ENCODE measurements around the gene GPR33. TPM values are rescaled to one million over a fixed set of nuclear protein-coding genes. Genes with fewer than 3 reads are reported as not detected.
"Not testable (repeated sequence)": the region's sequence is repeated elsewhere in the genome, so short reads cannot be mapped to it uniquely, and the experiment has no call there.

Gene GPR33
- total and polyA plus RNA-seq, 8 donors, result not detected

DNA sequence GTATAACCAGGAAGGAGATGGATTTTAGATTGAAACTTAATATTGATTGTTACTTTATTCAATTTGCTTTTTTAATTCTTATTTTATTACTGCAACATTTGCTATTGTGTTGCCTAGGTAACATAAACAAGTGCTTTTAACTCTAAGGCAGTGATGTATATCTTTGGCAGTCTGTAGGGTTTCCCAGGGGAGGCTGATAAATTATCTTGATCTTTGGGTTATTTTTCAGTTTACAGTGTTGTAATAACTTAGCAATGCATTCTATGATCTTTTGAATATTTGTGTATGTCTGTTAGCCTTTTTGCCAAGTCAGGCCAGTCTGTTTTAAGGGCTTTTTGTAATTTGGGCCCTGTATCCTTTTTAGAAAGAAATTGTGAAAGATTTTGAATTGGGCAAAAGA is 22.7 kb downstream of the GPR33 start:
- H3K27me3 ChIP-seq, result no peaks in the 10 kb centered on the region
- intact Hi-C loops (cut with DNase I), result no loop called here
- no peaks in the 10 kb centered on the region for H3K4me1 ChIP-seq
- ATAC-seq (no peak), DNase-seq (no peak)
- no peak overlapping the region for H3K4me3 ChIP-seq
- H3K36me3 ChIP-seq, result no peaks in the 10 kb centered on the region
- H3K27ac ChIP-seq, result no peak overlapping the region
- TF ChIP-seq, protein P1, sequence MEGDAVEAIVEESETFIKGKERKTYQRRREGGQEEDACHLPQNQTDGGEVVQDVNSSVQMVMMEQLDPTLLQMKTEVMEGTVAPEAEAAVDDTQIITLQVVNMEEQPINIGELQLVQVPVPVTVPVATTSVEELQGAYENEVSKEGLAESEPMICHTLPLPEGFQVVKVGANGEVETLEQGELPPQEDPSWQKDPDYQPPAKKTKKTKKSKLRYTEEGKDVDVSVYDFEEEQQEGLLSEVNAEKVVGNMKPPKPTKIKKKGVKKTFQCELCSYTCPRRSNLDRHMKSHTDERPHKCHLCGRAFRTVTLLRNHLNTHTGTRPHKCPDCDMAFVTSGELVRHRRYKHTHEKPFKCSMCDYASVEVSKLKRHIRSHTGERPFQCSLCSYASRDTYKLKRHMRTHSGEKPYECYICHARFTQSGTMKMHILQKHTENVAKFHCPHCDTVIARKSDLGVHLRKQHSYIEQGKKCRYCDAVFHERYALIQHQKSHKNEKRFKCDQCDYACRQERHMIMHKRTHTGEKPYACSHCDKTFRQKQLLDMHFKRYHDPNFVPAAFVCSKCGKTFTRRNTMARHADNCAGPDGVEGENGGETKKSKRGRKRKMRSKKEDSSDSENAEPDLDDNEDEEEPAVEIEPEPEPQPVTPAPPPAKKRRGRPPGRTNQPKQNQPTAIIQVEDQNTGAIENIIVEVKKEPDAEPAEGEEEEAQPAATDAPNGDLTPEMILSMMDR (IDR thresholded peaks at IDR 0.05), result no peak
- no peaks in the 10 kb centered on the region for H3K9me3 ChIP-seq

DNA sequence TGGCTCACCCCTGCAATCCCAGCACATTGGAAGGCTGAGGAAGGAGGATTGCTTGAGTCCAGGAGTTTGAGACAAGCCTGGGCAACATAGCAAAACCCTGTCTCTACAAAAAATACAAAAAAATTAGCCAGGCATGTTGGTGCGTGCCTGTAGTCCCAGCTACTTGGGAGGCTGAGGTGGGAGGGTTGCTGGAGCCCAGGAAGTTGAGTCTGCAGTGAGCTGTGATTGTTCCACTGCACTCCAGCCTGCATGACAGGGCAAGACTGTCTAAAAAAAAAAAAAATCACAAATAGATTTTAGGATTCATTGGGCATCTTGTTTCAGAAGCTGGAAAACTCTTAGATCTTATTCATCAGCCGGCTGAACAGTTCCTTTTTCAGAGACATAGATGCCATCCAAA is 25.4 kb downstream of the GPR33 start:
- H3K4me3 ChIP-seq; H3K27me3 ChIP-seq; H3K4me1 ChIP-seq; H3K27ac ChIP-seq; H3K9me3 ChIP-seq; ATAC-seq; DNase-seq; H3K36me3 ChIP-seq; intact Hi-C loops (cut with DNase I): not testable (repeated sequence)

DNA sequence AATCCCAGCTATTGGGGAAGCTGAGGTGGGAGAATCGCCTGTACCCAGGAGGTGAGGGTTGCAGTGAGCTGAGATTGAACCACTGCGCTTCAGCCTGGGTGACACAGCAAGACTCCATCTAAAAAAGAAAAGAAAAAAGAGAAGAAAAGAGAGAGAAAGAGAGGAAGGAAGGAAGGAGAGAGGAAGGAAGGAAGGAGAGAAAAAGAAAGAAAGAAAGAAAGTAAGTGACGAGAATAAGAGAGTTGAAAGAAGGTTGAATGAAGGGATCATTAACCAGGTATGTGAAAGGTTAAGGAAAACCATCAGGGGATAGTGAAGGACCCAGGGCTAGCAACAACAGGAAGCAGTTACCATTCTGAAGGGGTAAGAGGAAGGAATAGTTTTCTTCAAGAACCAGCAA is 26.3 kb downstream of the GPR33 start:
- Histone ChIP-seq H3K9me3 (no peaks in the 10 kb centered on the region), H3K27ac (no peak overlapping the region), H3K4me1 (peaks cover 5 to 11% of the 10 kb centered on the region in 2 donors), H3K27me3 (no peaks in the 10 kb centered on the region), H3K36me3 (no peaks in the 10 kb centered on the region), H3K4me3 (no peak overlapping the region)
- intact Hi-C loops (cut with DNase I), result no loop called here
- DNase-seq (no peak), ATAC-seq (no peak)
- TF ChIP-seq, protein P1 (IDR thresholded peaks at IDR 0.05), result no peak

DNA sequence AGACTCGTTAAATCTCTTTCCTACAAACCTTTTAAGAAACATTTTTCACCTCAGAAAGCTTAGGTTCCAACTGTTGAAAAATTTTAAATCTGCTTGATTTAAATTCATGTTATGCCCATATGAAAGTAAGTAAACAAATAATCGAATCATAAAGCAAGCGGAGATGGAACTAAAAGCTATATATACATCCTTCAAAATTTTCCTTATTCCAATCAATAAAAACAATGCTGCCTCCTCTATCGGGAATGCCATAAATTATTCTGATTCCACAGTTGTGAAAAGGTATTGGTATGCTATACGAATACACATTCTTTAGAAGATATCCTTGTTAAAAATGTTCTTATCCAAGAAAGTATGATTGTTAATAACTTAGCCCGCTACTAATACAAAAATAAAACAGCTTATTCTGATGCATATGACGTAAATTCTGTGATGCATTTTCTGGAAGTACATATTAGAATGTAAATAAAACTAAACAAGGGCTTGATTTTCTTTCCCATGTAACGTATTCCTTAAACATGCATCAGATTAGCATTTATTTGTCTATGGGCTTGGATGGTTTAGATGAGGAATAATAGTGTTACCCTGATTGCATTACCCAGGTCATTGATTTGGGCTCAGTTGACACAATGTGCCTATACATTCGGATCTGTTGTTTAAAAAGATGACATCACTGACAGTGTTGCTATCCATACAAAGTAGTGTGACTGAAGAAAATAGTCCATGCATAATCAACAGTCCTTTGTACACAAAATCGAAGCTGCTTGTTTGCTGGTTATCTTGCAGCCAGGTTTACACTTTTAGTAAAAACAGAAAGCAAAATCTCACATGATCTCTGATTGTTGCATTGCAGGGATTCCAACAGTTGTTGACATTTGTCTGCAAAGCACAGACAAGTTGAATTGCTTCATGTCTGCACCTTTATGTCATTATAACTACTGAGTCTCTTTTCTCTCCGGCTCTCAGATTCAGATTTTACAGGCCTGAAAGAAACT is 29.9 kb downstream of the GPR33 start:
- no peaks in the 10 kb centered on the region for H3K9me3 ChIP-seq
- ATAC-seq (peak; percentile 5), DNase-seq (no peak)
- H3K4me3 ChIP-seq, result peak overlapping the region; percentile 68 to 72
- intact Hi-C loops (cut with DNase I), result no loop called here
- TF ChIP-seq, protein P1 (IDR thresholded peaks at IDR 0.05), result no peak
- peak overlapping the region; percentile 63 to 91 for H3K27ac ChIP-seq
- H3K27me3 ChIP-seq, result no peaks in the 10 kb centered on the region
- peaks cover 12 to 21% of the 10 kb centered on the region in 2 donors for H3K4me1 ChIP-seq
- peaks cover 0 to under 1% of the 10 kb centered on the region in 2 donors for H3K36me3 ChIP-seq

DNA sequence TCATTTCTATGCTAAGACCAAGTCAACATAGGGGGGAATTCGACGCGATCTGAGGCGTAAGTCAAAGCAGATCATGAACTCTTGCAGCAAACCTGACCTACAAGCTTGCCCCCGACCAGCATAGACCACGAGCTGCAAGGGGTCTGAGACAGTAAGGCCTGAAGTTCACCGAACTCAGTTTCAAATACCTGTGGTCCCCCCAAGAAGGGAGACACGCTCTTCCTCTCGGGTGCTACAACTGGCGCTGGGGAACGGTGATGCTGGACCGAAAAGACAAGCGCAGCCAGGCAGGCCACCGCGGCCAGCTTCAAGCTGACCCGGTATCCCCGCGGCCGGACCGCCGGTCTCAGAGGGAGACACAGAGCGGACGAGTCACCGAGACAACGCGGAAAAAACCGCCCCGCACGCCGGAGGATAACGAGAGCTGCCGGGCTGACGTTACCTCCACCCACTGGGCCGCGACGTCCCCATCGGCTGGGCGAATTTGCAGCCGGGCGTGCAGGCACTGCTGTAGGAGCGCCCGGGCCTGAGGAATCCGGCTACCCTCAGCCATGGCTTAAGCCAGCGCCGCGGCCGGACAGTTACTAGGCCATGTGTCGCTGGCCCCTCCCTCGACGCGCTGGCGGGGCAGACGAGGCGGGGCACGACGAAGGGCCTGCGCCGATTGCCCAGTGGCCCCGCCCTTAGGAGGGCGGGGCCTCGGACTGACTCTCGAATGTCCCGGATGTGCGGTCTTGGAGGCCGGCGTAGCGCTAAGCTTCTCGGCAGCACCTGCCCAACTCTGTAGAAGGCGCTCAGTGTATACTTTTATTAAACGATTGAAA is 30.8 kb downstream of the GPR33 start, which contains the start of gene DTD2:
Gene DTD2 (minus strand): TSS at position 666 of the 824 bp plus-strand sequence. CDS start 113 bp downstream, at position 553.
- H3K4me3 ChIP-seq, result peak within 1 kb of the TSS; percentile 68 to 72
- no peaks in the 10 kb centered on the region for H3K9me3 ChIP-seq
- peaks cover 0 to 7% of the 10 kb centered on the region in 2 donors for H3K36me3 ChIP-seq
- DNase-seq (peak; percentile 93 to 99 (median 96)), ATAC-seq (peak; percentile 99)
- H3K27me3 ChIP-seq, result no peaks in the 10 kb centered on the region
- H3K4me1 ChIP-seq, result peaks cover 12 to 21% of the 10 kb centered on the region in 2 donors
- intact Hi-C loops (cut with DNase I), result no loop called here
- TF ChIP-seq, protein P1 (IDR thresholded peaks at IDR 0.05), result no peak
- H3K27ac ChIP-seq, result peak within 1 kb of the TSS; percentile 91 to 94

Data from left lung (tissue), 10 donors.